ENCODE measurements around the gene SLC22A31. TPM values are rescaled to one million over a fixed set of nuclear protein-coding genes. Genes with fewer than 3 reads are reported as not detected.
"Not testable (repeated sequence)": the region's sequence is repeated elsewhere in the genome, so short reads cannot be mapped to it uniquely, and the experiment has no call there.

Gene SLC22A31
- total RNA-seq, 6 experiments from 2014 or later, result 0.19 to 19.3 (median 6.8) TPM; not detected in 2

- intact Hi-C loops (cut with DNase I), result no loop called here
- 100% methylated on average over 1 of the region's 21 CpGs for WGBS (ENCODE audit: insufficient coverage, low coverage, low lambda C conversion rate, missing lambda C conversion rate)
- Histone ChIP-seq H3K9me3 (no peaks in the 10 kb centered on the region), H3K36me3 (no peaks in the 10 kb centered on the region), H3K27me3 (no peaks in the 10 kb centered on the region), H3K4me3 (no peak overlapping the region), H3K27ac (no peak overlapping the region), H3K4me1 (peaks cover 0 to under 1% (median 0%) of the 10 kb centered on the region in 4 donors)
- DNase-seq (peak in 1 of 3 donors; percentile 19), ATAC-seq (no peak)
- TF ChIP-seq POLR2A (IDR thresholded peaks at IDR 0.05) (no peak), CTCF (IDR thresholded peaks at IDR 0.05) (no peak)
Observed at GRCh38 chr16:89195521-89196171, 4.7 kb downstream of the SLC22A31 start.

DNA sequence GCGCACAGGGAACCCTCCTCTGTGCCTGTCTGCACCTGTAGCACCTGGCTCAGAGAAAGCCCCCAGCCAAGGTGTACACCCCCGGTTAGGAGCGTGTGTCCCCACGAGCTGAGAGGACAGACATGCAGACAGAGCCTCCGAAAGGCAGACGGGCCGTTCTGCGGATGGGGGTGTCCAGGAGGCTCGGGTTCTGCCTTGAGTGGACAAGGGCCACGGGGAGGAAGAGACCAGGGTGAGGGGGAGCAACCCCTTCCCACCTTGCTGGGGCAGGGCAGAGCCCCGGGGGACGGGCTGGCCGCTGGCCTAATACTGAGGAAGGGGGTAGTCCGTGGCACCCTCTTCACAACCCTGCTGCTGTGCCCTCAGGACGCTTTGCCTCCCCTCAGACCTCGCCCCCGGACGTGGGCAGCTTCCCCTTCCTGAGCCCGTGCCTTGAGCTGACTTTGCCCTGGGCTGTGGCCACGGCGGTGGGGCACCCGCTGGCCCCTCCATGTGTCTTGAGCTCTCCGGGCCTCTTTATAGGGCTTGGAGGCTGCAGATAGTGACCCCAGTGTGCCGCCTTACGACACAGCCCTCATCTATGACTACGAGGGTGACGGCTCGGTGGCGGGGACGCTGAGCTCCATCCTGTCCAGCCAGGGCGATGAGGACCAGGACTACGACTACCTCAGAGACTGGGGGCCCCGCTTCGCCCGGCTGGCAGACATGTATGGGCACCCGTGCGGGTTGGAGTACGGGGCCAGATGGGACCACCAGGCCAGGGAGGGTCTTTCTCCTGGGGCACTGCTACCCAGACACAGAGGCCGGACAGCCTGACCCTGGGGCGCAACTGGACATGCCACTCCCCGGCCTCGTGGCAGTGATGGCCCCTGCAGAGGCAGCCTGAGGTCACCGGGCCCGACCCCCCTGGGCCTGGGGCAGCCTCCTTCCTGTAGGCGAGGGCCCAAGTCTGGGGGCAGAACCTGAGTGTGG is 5.7 kb downstream of the SLC22A31 start:
- DNase-seq, result peak in 2 of 3 donors; percentile 16 to 53
- no peak overlapping the region for H3K4me3 ChIP-seq
- intact Hi-C loops (cut with DNase I), result no loop called here
- H3K9me3 ChIP-seq, result no peaks in the 10 kb centered on the region
- H3K27me3 ChIP-seq, result no peaks in the 10 kb centered on the region
- TF ChIP-seq POLR2A (IDR thresholded peaks at IDR 0.05) (no peak), CTCF (IDR thresholded peaks at IDR 0.05) (no peak)
- no CpG with 5 or more reads among the region's 45 CpGs for WGBS (ENCODE audit: insufficient coverage, low coverage, low lambda C conversion rate, missing lambda C conversion rate)
- no peaks in the 10 kb centered on the region for H3K4me1 ChIP-seq
- H3K27ac ChIP-seq, result no peak overlapping the region
- no peak for ATAC-seq
- no peaks in the 10 kb centered on the region for H3K36me3 ChIP-seq

DNA sequence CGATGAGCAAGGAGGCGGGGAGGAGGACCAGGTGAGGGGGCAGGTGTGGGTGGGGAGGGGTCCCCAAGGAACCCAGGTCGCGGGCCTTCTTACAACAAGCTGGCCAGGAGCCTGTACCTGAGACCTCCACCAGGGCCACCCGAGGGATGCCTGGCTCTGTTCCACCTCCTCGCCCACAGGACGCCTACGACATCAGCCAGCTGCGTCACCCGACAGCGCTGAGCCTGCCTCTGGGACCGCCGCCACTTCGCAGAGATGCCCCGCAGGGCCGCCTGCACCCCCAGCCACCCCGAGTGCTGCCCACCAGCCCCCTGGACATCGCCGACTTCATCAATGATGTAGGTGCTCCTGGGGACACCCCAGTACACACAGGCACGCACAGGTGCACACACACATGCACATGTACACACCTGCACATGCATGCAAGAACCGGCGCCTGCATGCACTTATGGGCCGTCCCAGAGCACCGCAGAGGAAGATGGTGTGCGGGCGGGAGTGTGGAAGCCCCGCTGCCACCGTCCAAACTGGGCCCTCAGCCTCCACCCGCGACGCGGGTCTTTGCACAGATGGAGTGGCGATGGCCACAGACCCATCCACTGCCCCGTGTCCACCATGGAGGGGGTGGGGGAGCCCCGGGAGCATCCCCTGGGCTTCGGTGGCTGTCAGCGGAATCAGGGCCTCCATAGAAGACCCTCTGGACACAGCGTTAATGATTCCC is 6.6 kb downstream of the SLC22A31 start:
- Histone ChIP-seq H3K9me3 (no peaks in the 10 kb centered on the region), H3K4me1 (no peaks in the 10 kb centered on the region), H3K27ac (no peak overlapping the region), H3K4me3 (no peak overlapping the region), H3K36me3 (no peaks in the 10 kb centered on the region), H3K27me3 (no peaks in the 10 kb centered on the region)
- DNase-seq, result peak in 2 of 3 donors; percentile 50 to 56
- TF ChIP-seq CTCF (IDR thresholded peaks at IDR 0.05) (no peak), POLR2A (IDR thresholded peaks at IDR 0.05) (no peak)
- WGBS (ENCODE audit: insufficient coverage, low coverage, low lambda C conversion rate, missing lambda C conversion rate), result 82% methylated on average over 13 of the region's 38 CpGs
- ATAC-seq, result no peak
- intact Hi-C loops (cut with DNase I), result no loop called here

DNA sequence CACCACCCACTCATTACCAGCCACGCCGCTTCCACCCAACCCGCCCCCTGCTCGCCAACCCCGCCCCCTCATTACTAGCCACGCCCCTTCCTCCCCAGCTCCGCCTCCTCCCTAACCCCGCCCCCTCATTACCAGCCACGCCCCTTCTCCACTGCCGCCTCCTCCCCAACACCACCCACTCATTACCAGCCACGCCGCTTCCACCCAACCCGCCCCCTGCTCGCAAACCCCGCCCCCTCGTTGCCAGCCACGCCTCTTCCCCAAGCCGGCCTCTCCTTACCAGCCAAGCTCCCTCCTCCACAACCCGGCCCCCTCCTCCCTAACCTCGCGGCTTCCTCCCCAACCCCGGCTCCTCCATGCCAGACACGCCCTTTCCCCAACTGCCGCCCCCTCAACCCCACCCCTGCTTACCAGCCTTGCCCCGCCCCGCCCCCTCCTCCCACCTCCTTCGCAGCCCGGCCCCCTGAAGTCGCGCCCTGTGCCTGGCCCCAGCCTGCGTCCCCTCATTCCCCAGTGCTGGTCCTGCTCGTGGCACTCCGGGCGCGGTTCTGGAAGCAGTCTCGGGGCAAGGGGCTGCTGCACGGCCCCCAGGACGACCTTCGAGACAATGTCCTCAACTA is 7.3 kb downstream of the SLC22A31 start:
- WGBS (ENCODE audit: insufficient coverage, low coverage, low lambda C conversion rate, missing lambda C conversion rate), result 14% methylated on average over 36 of the region's 39 CpGs
- ATAC-seq, result peak; percentile 61 to 74 (median 69)

GRCh38 chr16:89192186-89192955 is 8.0 kb downstream of the SLC22A31 start:
- H3K27me3 ChIP-seq; intact Hi-C loops (cut with DNase I); H3K36me3 ChIP-seq; H3K27ac ChIP-seq; H3K4me1 ChIP-seq; H3K9me3 ChIP-seq: not testable (repeated sequence)
- peak overlapping the region; percentile 14 to 40 (median 16) for H3K4me3 ChIP-seq
- peak; percentile 56 to 81 (median 74) for DNase-seq
- peak; percentile 25 to 73 (median 46) for ATAC-seq
- WGBS (ENCODE audit: insufficient coverage, low coverage, low lambda C conversion rate, missing lambda C conversion rate), result 11% methylated on average over 21 of the region's 63 CpGs

More for the DNA sequence above, 7.3 kb downstream of the SLC22A31 start:
- DNase-seq, result peak; percentile 52 to 79 (median 77)
- no peaks in the 10 kb centered on the region for H3K27me3 ChIP-seq
- H3K36me3 ChIP-seq, result no peaks in the 10 kb centered on the region
- H3K9me3 ChIP-seq, result no peaks in the 10 kb centered on the region
- H3K27ac ChIP-seq, result no peak overlapping the region
- TF ChIP-seq POLR2A (IDR thresholded peaks at IDR 0.05) (no peak), CTCF (IDR thresholded peaks at IDR 0.05) (no peak)
- intact Hi-C loops (cut with DNase I), result no loop called here
- H3K4me3 ChIP-seq, result no peak overlapping the region
- H3K4me1 ChIP-seq, result no peaks in the 10 kb centered on the region

Measured in right lobe of liver (tissue), 6 donors.